ENCODE measurements around the gene PPFIA2. TPM values are rescaled to one million over a fixed set of nuclear protein-coding genes. Genes with fewer than 3 reads are reported as not detected.

Gene PPFIA2
- total RNA-seq, 1 donor from 2014 or later: 0.59 TPM

- no peaks in the 10 kb centered on the region for H3K27me3 Mint-ChIP-seq (ENCODE audit: low read depth, unreplicated experiment)
- Histone ChIP-seq H3K9ac (ENCODE audit: low read length) (no peak overlapping the region), H3K9me3 (ENCODE audit: insufficient read depth, low read depth, low read length) (no peaks in the 10 kb centered on the region), H3K4me2 (ENCODE audit: low read length) (no peak overlapping the region), H2AFZ (ENCODE audit: low read depth, low read length) (no peak overlapping the region), H3K79me2 (ENCODE audit: insufficient read depth, low read length) (no peaks in the 10 kb centered on the region), H3K27ac (ENCODE audit: low read depth, low read length) (no peak overlapping the region), H3K4me1 (ENCODE audit: insufficient read depth, low read length) (no peaks in the 10 kb centered on the region), H3K36me3 (ENCODE audit: insufficient read depth, low read length) (no peaks in the 10 kb centered on the region), H3K27me3 (ENCODE audit: insufficient read depth, low read length) (no peaks in the 10 kb centered on the region), H3K4me3 (ENCODE audit: insufficient read depth, low read depth, low read length) (no peak overlapping the region), H4K20me1 (ENCODE audit: insufficient read depth, low read length) (no peaks in the 10 kb centered on the region)
- H3K9me3 Mint-ChIP-seq (ENCODE audit: unreplicated experiment): no peaks in the 10 kb centered on the region
- TF ChIP-seq CTCF (IDR thresholded peaks at IDR 0.05; ENCODE audit: insufficient read depth, low read depth, low read length) (no peak), EZH2 (IDR thresholded peaks at IDR 0.05; ENCODE audit: insufficient read depth, low read length) (no peak)
- no peak overlapping the region for H3K4me3 Mint-ChIP-seq (ENCODE audit: unreplicated experiment)
- FAIRE-seq (no peak), DNase-seq (ENCODE audit: low read depth) (no peak)
- peaks cover 10% of the 10 kb centered on the region for H3K4me1 Mint-ChIP-seq (ENCODE audit: low read depth, unreplicated experiment)
- no peaks in the 10 kb centered on the region for H3K36me3 Mint-ChIP-seq (ENCODE audit: low read depth, unreplicated experiment)
- peak overlapping the region; percentile 51 for H3K27ac Mint-ChIP-seq (ENCODE audit: unreplicated experiment)
Observed at GRCh38 chr12:81245458-81245857, 513.7 kb downstream of the PPFIA2 start.

GRCh38 chr12:81231574-81232368 is 527.4 kb downstream of the PPFIA2 start:
- FAIRE-seq (no peak), DNase-seq (ENCODE audit: low read depth) (no peak)
- Histone ChIP-seq H3K4me1 (ENCODE audit: insufficient read depth, low read length) (no peaks in the 10 kb centered on the region), H2AFZ (ENCODE audit: low read depth, low read length) (no peak overlapping the region), H3K9ac (ENCODE audit: low read length) (no peak overlapping the region), H3K27me3 (ENCODE audit: insufficient read depth, low read length) (no peaks in the 10 kb centered on the region), H4K20me1 (ENCODE audit: insufficient read depth, low read length) (no peaks in the 10 kb centered on the region), H3K27ac (ENCODE audit: low read depth, low read length) (no peak overlapping the region), H3K79me2 (ENCODE audit: insufficient read depth, low read length) (no peaks in the 10 kb centered on the region), H3K4me2 (ENCODE audit: low read length) (no peak overlapping the region), H3K9me3 (ENCODE audit: insufficient read depth, low read depth, low read length) (no peaks in the 10 kb centered on the region), H3K4me3 (ENCODE audit: insufficient read depth, low read depth, low read length) (no peak overlapping the region), H3K36me3 (ENCODE audit: insufficient read depth, low read length) (no peaks in the 10 kb centered on the region)
- TF ChIP-seq EZH2 (IDR thresholded peaks at IDR 0.05; ENCODE audit: insufficient read depth, low read length) (no peak), CTCF (IDR thresholded peaks at IDR 0.05; ENCODE audit: insufficient read depth, low read depth, low read length) (no peak)
- no peaks in the 10 kb centered on the region for H3K9me3 Mint-ChIP-seq (ENCODE audit: unreplicated experiment)
- H3K27ac Mint-ChIP-seq (ENCODE audit: unreplicated experiment): no peak overlapping the region
- H3K36me3 Mint-ChIP-seq (ENCODE audit: low read depth, unreplicated experiment): no peaks in the 10 kb centered on the region
- no peaks in the 10 kb centered on the region for H3K27me3 Mint-ChIP-seq (ENCODE audit: low read depth, unreplicated experiment)
- H3K4me1 Mint-ChIP-seq (ENCODE audit: low read depth, unreplicated experiment): no peaks in the 10 kb centered on the region
- H3K4me3 Mint-ChIP-seq (ENCODE audit: unreplicated experiment): no peak overlapping the region

- no peak overlapping the region for H3K4me3 ChIP-seq (ENCODE audit: insufficient read depth, low read depth, low read length)
Observed at GRCh38 chr12:81229759-81230158, 529.4 kb downstream of the PPFIA2 start.

More at GRCh38 chr12:81229759-81230158, 529.4 kb downstream of the PPFIA2 start:
- FAIRE-seq (no peak), DNase-seq (ENCODE audit: low read depth) (no peak)
- Histone ChIP-seq H3K4me1 (ENCODE audit: insufficient read depth, low read length) (no peaks in the 10 kb centered on the region), H3K4me2 (ENCODE audit: low read length) (no peak overlapping the region), H3K9me3 (ENCODE audit: insufficient read depth, low read depth, low read length) (no peaks in the 10 kb centered on the region), H4K20me1 (ENCODE audit: insufficient read depth, low read length) (no peaks in the 10 kb centered on the region), H3K79me2 (ENCODE audit: insufficient read depth, low read length) (no peaks in the 10 kb centered on the region), H3K27ac (ENCODE audit: low read depth, low read length) (no peak overlapping the region), H3K36me3 (ENCODE audit: insufficient read depth, low read length) (no peaks in the 10 kb centered on the region), H3K27me3 (ENCODE audit: insufficient read depth, low read length) (no peaks in the 10 kb centered on the region), H3K9ac (ENCODE audit: low read length) (no peak overlapping the region), H2AFZ (ENCODE audit: low read depth, low read length) (no peak overlapping the region)
- H3K27ac Mint-ChIP-seq (ENCODE audit: unreplicated experiment): no peak overlapping the region
- no peaks in the 10 kb centered on the region for H3K9me3 Mint-ChIP-seq (ENCODE audit: unreplicated experiment)
- no peak overlapping the region for H3K4me3 Mint-ChIP-seq (ENCODE audit: unreplicated experiment)
- H3K4me1 Mint-ChIP-seq (ENCODE audit: low read depth, unreplicated experiment): no peaks in the 10 kb centered on the region
- TF ChIP-seq EZH2 (IDR thresholded peaks at IDR 0.05; ENCODE audit: insufficient read depth, low read length) (no peak), CTCF (IDR thresholded peaks at IDR 0.05; ENCODE audit: insufficient read depth, low read depth, low read length) (no peak)
- no peaks in the 10 kb centered on the region for H3K36me3 Mint-ChIP-seq (ENCODE audit: low read depth, unreplicated experiment)
- no peaks in the 10 kb centered on the region for H3K27me3 Mint-ChIP-seq (ENCODE audit: low read depth, unreplicated experiment)

Measured in astrocyte (in vitro differentiated cells and primary cell).